Brain microvascular endothelial cell (primary cell): ENCODE results near the gene DHCR24.
A peak's percentile ranks its signal among the peaks of the same experiment; 100 is the strongest.

Experiments used
- DNase-seq: peaks from one replicate; pipeline ENCODE4 v3.0.0-alpha.2; 2020
- H3K27ac ChIP-seq: fragments of 250-450 bp; sonication (Bioruptor Pico); 2 replicates; pipeline ENCODE4 v1.5.1; 2020; ENCODE audit warnings: mild to moderate bottlenecking, moderate library complexity
- H3K27me3 ChIP-seq: fragments of 250-450 bp; sonication (Bioruptor Pico); replicated peaks from 2 replicates; pipeline ENCODE4 v1.5.1; 2020; ENCODE audit warnings: mild to moderate bottlenecking
- H3K36me3 ChIP-seq: fragments of 250-450 bp; sonication (Bioruptor Pico); replicated peaks from 2 replicates; pipeline ENCODE4 v1.5.1; 2020; ENCODE audit warnings: mild to moderate bottlenecking
- H3K4me3 ChIP-seq: 2 replicates; pipeline ENCODE4 v1.5.1; 2011; ENCODE audit warnings: low read depth, mild to moderate bottlenecking, control low read depth, low read length, moderate library complexity
- CTCF ChIP-seq: IDR thresholded peaks from 2 replicates; pipeline ENCODE4 v1.5.1; 2011; ENCODE audit warnings: low read depth, mild to moderate bottlenecking, moderate library complexity, low read length, control low read depth, inconsistent platforms; ENCODE audit errors: missing control alignments
- in situ Hi-C: cut with HindIII; loops from 2 replicates; pipeline ENCODE4 v1.10.0; 2017; ENCODE audit warnings: low sequenced_read_pairs, low pct_ligation_motif_present

The DHCR24 gene

GRCh38 chr1:54851406-54851805 lies 35.6 kb downstream of the DHCR24 start:
- in situ Hi-C loops = no loop called here
- no peaks in the 10 kb centered on the region for H3K27me3 ChIP-seq
- peaks cover 56% of the 10 kb centered on the region for H3K36me3 ChIP-seq
- DNase-seq = no peak
- peak overlapping the region; percentile 75 for H3K27ac ChIP-seq
- no peak for TF ChIP-seq CTCF
- H3K4me3 ChIP-seq = no peak overlapping the region

- Histone ChIP-seq H3K27me3 (no peaks in the 10 kb centered on the region), H3K4me3 (no peak overlapping the region), H3K36me3 (peaks cover 53% of the 10 kb centered on the region), H3K27ac (peak overlapping the region; percentile 75)
- peak; percentile 91 for DNase-seq
- in situ Hi-C loops = no loop called here
- TF ChIP-seq CTCF = no peak
These were observed 36.3 kb downstream of the DHCR24 start for GRCh38 chr1:54850737-54851136.

- H3K36me3 ChIP-seq = peaks cover 51% of the 10 kb centered on the region
- TF ChIP-seq CTCF = no peak
- in situ Hi-C loops = no loop called here
These were observed 36.8 kb downstream of the DHCR24 start for GRCh38 chr1:54850069-54850730.

GRCh38 chr1:54849219-54850068 lies 37.6 kb downstream of the DHCR24 start:
- Histone ChIP-seq H3K4me3 (no peak overlapping the region), H3K27me3 (no peaks in the 10 kb centered on the region), H3K36me3 (peaks cover 48% of the 10 kb centered on the region), H3K27ac (no peak overlapping the region)
- in situ Hi-C loops = no loop called here
- no peak for TF ChIP-seq CTCF
- no peak for DNase-seq

More at GRCh38 chr1:54850069-54850730, 36.8 kb downstream of the DHCR24 start:
- Histone ChIP-seq H3K4me3 (no peak overlapping the region), H3K27me3 (no peaks in the 10 kb centered on the region), H3K27ac (peak overlapping the region; percentile 75)
- DNase-seq = no peak

- Histone ChIP-seq H3K27ac (no peak overlapping the region), H3K4me3 (no peak overlapping the region), H3K27me3 (no peaks in the 10 kb centered on the region), H3K36me3 (peaks cover 40% of the 10 kb centered on the region)
- DNase-seq = no peak
- TF ChIP-seq CTCF = peak; percentile 16
- in situ Hi-C loops = no loop called here
These were observed 38.7 kb downstream of the DHCR24 start for GRCh38 chr1:54848134-54848948.
